SJSA1 (cell line): ENCODE results near the gene EFNA4. TPM values are rescaled to one million over a fixed set of nuclear protein-coding genes. Genes with fewer than 3 reads are reported as not detected.

ENCODE experiments used
- DNase-seq, 2 experiments: peaks; one replicate each; pipeline ENCODE4 v3.0.0-alpha.2; 2015 to 2020; ENCODE audit warnings: low spot score in 2 of 2, low read depth in 1 of 2
- H3K27ac ChIP-seq: fragments of 250-450 bp; sonication (Bioruptor Pico); 2 replicates; pipeline ENCODE4 v1.5.1; 2020; ENCODE audit warnings: mild to moderate bottlenecking, moderate library complexity
- H3K27me3 ChIP-seq: fragments of 250-450 bp; sonication (Bioruptor Pico); replicated peaks from 2 replicates; pipeline ENCODE4 v1.5.1; 2020; ENCODE audit warnings: mild to moderate bottlenecking, moderate library complexity
- H3K36me3 ChIP-seq: fragments of 250-450 bp; sonication (Bioruptor Pico); 2 replicates; pipeline ENCODE4 v1.5.1; 2020; ENCODE audit warnings: mild to moderate bottlenecking
- H3K4me1 ChIP-seq: fragments of 250-450 bp; sonication (Bioruptor Pico); replicated peaks from 2 replicates; pipeline ENCODE4 v1.6.1; 2021; ENCODE audit warnings: mild to moderate bottlenecking
- H3K4me3 ChIP-seq: fragments of 250-450 bp; sonication (Bioruptor Pico); 2 replicates; pipeline ENCODE4 v1.5.1; 2020; ENCODE audit warnings: mild to moderate bottlenecking
- H3K9me3 ChIP-seq: fragments of 250-450 bp; sonication (Bioruptor Pico); replicated peaks from 2 replicates; pipeline ENCODE4 v1.5.1; 2020; ENCODE audit warnings: mild to moderate bottlenecking
- total RNA-seq: library from RNA; depleted of rRNA; stranded (reverse); fragments of >200 nt; shearing (Covaris generic); gene quantifications from 2 replicates; pipeline ENCODE4 v1.2.3, GENCODE V29; 2014

The EFNA4 gene
- total RNA-seq, 1 experiment from 2014 or later, result 4.7 TPM

- peaks cover 6% of the 10 kb centered on the region for H3K4me1 ChIP-seq
- H3K36me3 ChIP-seq, result no peaks in the 10 kb centered on the region
- no peaks in the 10 kb centered on the region for H3K9me3 ChIP-seq
- no peak for DNase-seq
- H3K27me3 ChIP-seq, result no peaks in the 10 kb centered on the region
- H3K27ac ChIP-seq, result no peak overlapping the region
- no peak overlapping the region for H3K4me3 ChIP-seq
Measured at GRCh38 chr1:155024315-155024714, 39.2 kb upstream of the EFNA4 start.

- no peaks in the 10 kb centered on the region for H3K36me3 ChIP-seq
- DNase-seq, result no peak
- H3K4me3 ChIP-seq, result no peak overlapping the region
- no peak overlapping the region for H3K27ac ChIP-seq
- H3K4me1 ChIP-seq, result peaks cover 6% of the 10 kb centered on the region
- no peaks in the 10 kb centered on the region for H3K27me3 ChIP-seq
- H3K9me3 ChIP-seq, result no peaks in the 10 kb centered on the region
Measured at GRCh38 chr1:155026154-155026553, 37.4 kb upstream of the EFNA4 start.

- DNase-seq, result peak in 1 of 2 experiments; percentile 18
- H3K27me3 ChIP-seq, result no peaks in the 10 kb centered on the region
- no peak overlapping the region for H3K27ac ChIP-seq
- H3K4me3 ChIP-seq, result no peak overlapping the region
- peaks cover 6% of the 10 kb centered on the region for H3K4me1 ChIP-seq
- H3K36me3 ChIP-seq, result no peaks in the 10 kb centered on the region
- H3K9me3 ChIP-seq, result no peaks in the 10 kb centered on the region
Measured at GRCh38 chr1:155026588-155026987, 37.0 kb upstream of the EFNA4 start.

- no peak overlapping the region for H3K4me3 ChIP-seq
- H3K9me3 ChIP-seq, result no peaks in the 10 kb centered on the region
- DNase-seq, result no peak
- H3K4me1 ChIP-seq, result peaks cover 6% of the 10 kb centered on the region
- no peaks in the 10 kb centered on the region; the same call in 1 of the 2 replicates for H3K27me3 ChIP-seq
- no peaks in the 10 kb centered on the region for H3K36me3 ChIP-seq
- H3K27ac ChIP-seq, result no peak overlapping the region
Measured at GRCh38 chr1:155029513-155030242, 33.9 kb upstream of the EFNA4 start.

- DNase-seq, result no peak
- H3K9me3 ChIP-seq, result no peaks in the 10 kb centered on the region
- no peak overlapping the region for H3K27ac ChIP-seq
- H3K36me3 ChIP-seq, result no peaks in the 10 kb centered on the region
- H3K4me3 ChIP-seq, result no peak overlapping the region
- H3K27me3 ChIP-seq, result no peaks in the 10 kb centered on the region; the same call in 1 of the 2 replicates
- H3K4me1 ChIP-seq, result peaks cover 6% of the 10 kb centered on the region
Measured at GRCh38 chr1:155030243-155030795, 33.2 kb upstream of the EFNA4 start.

GRCh38 chr1:155030899-155031298 is 32.6 kb upstream of the EFNA4 start:
- no peak overlapping the region for H3K27ac ChIP-seq
- no peak for DNase-seq
- H3K36me3 ChIP-seq, result no peaks in the 10 kb centered on the region
- H3K27me3 ChIP-seq, result no peaks in the 10 kb centered on the region; the same call in 1 of the 2 replicates
- no peaks in the 10 kb centered on the region for H3K9me3 ChIP-seq
- H3K4me1 ChIP-seq, result peaks cover 6% of the 10 kb centered on the region
- H3K4me3 ChIP-seq, result no peak overlapping the region

GRCh38 chr1:155032886-155033285 is 30.7 kb upstream of the EFNA4 start:
- H3K9me3 ChIP-seq, result no peaks in the 10 kb centered on the region
- H3K4me1 ChIP-seq, result no peaks in the 10 kb centered on the region
- DNase-seq, result no peak
- H3K36me3 ChIP-seq, result no peaks in the 10 kb centered on the region
- no peak overlapping the region for H3K27ac ChIP-seq
- H3K4me3 ChIP-seq, result no peak overlapping the region
- peaks cover 4% of the 10 kb centered on the region; the same call in 1 of the 2 replicates for H3K27me3 ChIP-seq

GRCh38 chr1:155033524-155033923 is 30.0 kb upstream of the EFNA4 start, which contains the start of the genes DCST1 and DCST2:
Gene DCST1, plus strand, starts transcription at chr1:155033824. Its CDS starts 213 bp downstream, at chr1:155034037.
Gene DCST2, minus strand, starts transcription at chr1:155033781. Its CDS starts 80 bp downstream, at chr1:155033701.
- no peaks in the 10 kb centered on the region for H3K36me3 ChIP-seq
- no peak within 1 kb of the TSS for H3K4me3 ChIP-seq
- peaks cover 4% of the 10 kb centered on the region; the same call in 1 of the 2 replicates for H3K27me3 ChIP-seq
- no peak for DNase-seq
- H3K27ac ChIP-seq, result no peak within 1 kb of the TSS
- no peaks in the 10 kb centered on the region for H3K9me3 ChIP-seq
- H3K4me1 ChIP-seq, result no peaks in the 10 kb centered on the region

GRCh38 chr1:155034318-155035208 is 29.0 kb upstream of the EFNA4 start:
- Histone ChIP-seq H3K27ac (no peak overlapping the region), H3K4me3 (no peak overlapping the region), H3K9me3 (no peaks in the 10 kb centered on the region), H3K36me3 (no peaks in the 10 kb centered on the region), H3K4me1 (no peaks in the 10 kb centered on the region), H3K27me3 (peaks cover 4% of the 10 kb centered on the region; the same call in 1 of the 2 replicates)
- DNase-seq, result no peak

GRCh38 chr1:155035936-155036335 is 27.6 kb upstream of the EFNA4 start:
- H3K4me3 ChIP-seq, result no peak overlapping the region
- H3K27me3 ChIP-seq, result peaks cover 4% of the 10 kb centered on the region; the same call in 1 of the 2 replicates
- no peak overlapping the region for H3K27ac ChIP-seq
- no peaks in the 10 kb centered on the region for H3K36me3 ChIP-seq
- no peak for DNase-seq
- H3K9me3 ChIP-seq, result no peaks in the 10 kb centered on the region
- H3K4me1 ChIP-seq, result no peaks in the 10 kb centered on the region

- H3K9me3 ChIP-seq, result no peaks in the 10 kb centered on the region
- H3K4me3 ChIP-seq, result no peak overlapping the region
- no peak for DNase-seq
- H3K27ac ChIP-seq, result no peak overlapping the region
- H3K27me3 ChIP-seq, result peaks cover 4% of the 10 kb centered on the region; the same call in 1 of the 2 replicates
- no peaks in the 10 kb centered on the region for H3K36me3 ChIP-seq
- no peaks in the 10 kb centered on the region for H3K4me1 ChIP-seq
Measured at GRCh38 chr1:155037043-155037442, 26.5 kb upstream of the EFNA4 start.

GRCh38 chr1:155037851-155038441 is 25.6 kb upstream of the EFNA4 start:
- Histone ChIP-seq H3K4me3 (no peak overlapping the region), H3K27ac (no peak overlapping the region), H3K4me1 (no peaks in the 10 kb centered on the region), H3K36me3 (no peaks in the 10 kb centered on the region), H3K9me3 (no peaks in the 10 kb centered on the region), H3K27me3 (peaks cover 4% of the 10 kb centered on the region; the same call in 1 of the 2 replicates)
- DNase-seq, result no peak

- H3K36me3 ChIP-seq, result no peaks in the 10 kb centered on the region
- DNase-seq, result no peak
Measured at GRCh38 chr1:155038602-155039307, 24.8 kb upstream of the EFNA4 start.

More at GRCh38 chr1:155038602-155039307, 24.8 kb upstream of the EFNA4 start:
- H3K27ac ChIP-seq, result no peak overlapping the region
- peaks cover 4% of the 10 kb centered on the region; the same call in 1 of the 2 replicates for H3K27me3 ChIP-seq
- no peaks in the 10 kb centered on the region for H3K4me1 ChIP-seq
- no peaks in the 10 kb centered on the region for H3K9me3 ChIP-seq
- no peak overlapping the region for H3K4me3 ChIP-seq
